HEK293 (cell line): ENCODE data around the gene CCSER2.

Source experiments
- CTCF ChIA-PET: fragments of 350-600 bp; formaldehyde crosslinking; extraction: SDS; loops from one replicate; lab custom pipeline; 2021; ENCODE audit warnings: antibody characterized with exemption; lab: Yijun Ruan, JAX
- POLR2A ChIA-PET: fragments of 300-600 bp; formaldehyde crosslinking; extraction: SDS; loops from one replicate; lab custom pipeline; 2020; ENCODE audit warnings: antibody characterized with exemption, inconsistent platforms; lab: Yijun Ruan, JAX
- H3K27ac ChIP-seq: fragments of 200-500 bp; sonication (Bioruptor generic); 2 replicates; pipeline ENCODE4 v1.5.1; 2014; ENCODE audit warnings: low read depth, low read length, control low read depth, inconsistent platforms; ENCODE audit errors: extremely low read depth
- H3K36me3 ChIP-seq, 2 experiments: fragments of 200-500 bp in 1 of 2; sonication (Bioruptor generic) in 1 of 2; 1 replicate in 1 of 2; 2 replicates in 1 of 2; pipeline ENCODE4 v1.5.1; 2014 to 2017; ENCODE audit warnings: inconsistent platforms in 2 of 2, low read length in 2 of 2; ENCODE audit not compliant: control insufficient read depth in 2 of 2, insufficient read depth in 1 of 2
- H3K4me1 ChIP-seq: fragments of 200-500 bp; sonication (Bioruptor generic); 2 replicates; pipeline ENCODE4 v1.5.1; 2014; ENCODE audit warnings: mild to moderate bottlenecking, low read length, inconsistent platforms; ENCODE audit not compliant: control insufficient read depth, insufficient read depth
- H3K4me3 ChIP-seq: 2 replicates; pipeline ENCODE4 v1.5.1; 2011; ENCODE audit warnings: low read depth, mild to moderate bottlenecking, control low read depth, low read length, moderate library complexity
- H3K9me3 ChIP-seq: fragments of 200-500 bp; sonication (Bioruptor generic); 2 replicates; pipeline ENCODE4 v1.5.1; 2014; ENCODE audit warnings: low read depth, low read length, inconsistent platforms; ENCODE audit not compliant: control insufficient read depth, insufficient read depth
- GFI1B ChIP-seq: fragments of 450-650 bp; formaldehyde crosslinking; IDR thresholded peaks from 2 replicates; pipeline ENCODE4 v1.5.1; 2016; ENCODE audit warnings: missing biosample characterization, missing genetic modification characterization
- GLIS1 ChIP-seq: fragments of 450-650 bp; formaldehyde crosslinking; IDR thresholded peaks from 2 replicates; pipeline ENCODE4 v1.5.1; 2016; ENCODE audit warnings: missing biosample characterization, missing genetic modification characterization
- GLIS2 ChIP-seq: fragments of 450-650 bp; formaldehyde crosslinking; IDR thresholded peaks from 2 replicates; pipeline ENCODE4 v1.5.1; 2016; ENCODE audit warnings: missing biosample characterization, missing genetic modification characterization
- INSM2 ChIP-seq: fragments of 450-650 bp; formaldehyde crosslinking; IDR thresholded peaks from 2 replicates; pipeline ENCODE4 v1.5.1; 2016; ENCODE audit warnings: missing biosample characterization, missing genetic modification characterization
- KLF7 ChIP-seq: fragments of 450-650 bp; formaldehyde crosslinking; IDR thresholded peaks from 2 replicates; pipeline ENCODE4 v1.5.1; 2016; ENCODE audit warnings: missing biosample characterization, missing genetic modification characterization, borderline replicate concordance
- TSHZ1 ChIP-seq: fragments of 450-650 bp; formaldehyde crosslinking; IDR thresholded peaks from 2 replicates; pipeline ENCODE4 v1.5.1; 2016; ENCODE audit warnings: missing biosample characterization, missing genetic modification characterization, borderline replicate concordance
- ZBTB1 ChIP-seq: fragments of 450-650 bp; formaldehyde crosslinking; IDR thresholded peaks from 2 replicates; pipeline ENCODE4 v1.5.1; 2016; ENCODE audit warnings: missing biosample characterization, missing genetic modification characterization
- ZFP69B ChIP-seq: fragments of 450-650 bp; formaldehyde crosslinking; IDR thresholded peaks from 2 replicates; pipeline ENCODE4 v1.5.1; 2016; ENCODE audit warnings: missing biosample characterization, missing genetic modification characterization
- ZNF140 ChIP-seq: fragments of 450-650 bp; formaldehyde crosslinking; IDR thresholded peaks from 2 replicates; pipeline ENCODE4 v1.5.1; 2016; ENCODE audit warnings: missing biosample characterization, missing genetic modification characterization
- ZNF148 ChIP-seq: fragments of 450-650 bp; formaldehyde crosslinking; IDR thresholded peaks from 2 replicates; pipeline ENCODE4 v1.5.0; 2017; ENCODE audit warnings: missing biosample characterization, missing genetic modification characterization, borderline replicate concordance
- ZNF155 ChIP-seq: fragments of 450-650 bp; formaldehyde crosslinking; IDR thresholded peaks from 2 replicates; pipeline ENCODE4 v1.5.1; 2016; ENCODE audit warnings: missing biosample characterization, missing genetic modification characterization
- ZNF202 ChIP-seq: fragments of 450-650 bp; formaldehyde crosslinking; IDR thresholded peaks from 2 replicates; pipeline ENCODE4 v1.5.1; 2016; ENCODE audit warnings: missing biosample characterization, missing genetic modification characterization, borderline replicate concordance
- ZNF404 ChIP-seq: fragments of 450-650 bp; formaldehyde crosslinking; IDR thresholded peaks from 2 replicates; pipeline ENCODE4 v1.5.1; 2017; ENCODE audit warnings: missing biosample characterization, missing genetic modification characterization
- ZNF473 ChIP-seq: fragments of 450-650 bp; formaldehyde crosslinking; IDR thresholded peaks from 2 replicates; pipeline ENCODE4 v1.5.1; 2017; ENCODE audit warnings: missing biosample characterization, missing genetic modification characterization
- ZNF488 ChIP-seq: fragments of 450-650 bp; formaldehyde crosslinking; IDR thresholded peaks from 2 replicates; pipeline ENCODE4 v1.5.1; 2016; ENCODE audit warnings: missing biosample characterization, missing genetic modification characterization
- ZNF501 ChIP-seq: fragments of 450-650 bp; formaldehyde crosslinking; IDR thresholded peaks from 2 replicates; pipeline ENCODE4 v1.5.1; 2016; ENCODE audit warnings: missing biosample characterization, missing genetic modification characterization
- ZNF510 ChIP-seq: fragments of 450-650 bp; formaldehyde crosslinking; IDR thresholded peaks from 2 replicates; pipeline ENCODE4 v1.5.1; 2018; ENCODE audit warnings: mild to moderate bottlenecking, missing genetic modification characterization, missing biosample characterization; ENCODE audit not compliant: insufficient replicate concordance
- ZNF645 ChIP-seq: fragments of 450-650 bp; formaldehyde crosslinking; IDR thresholded peaks from 2 replicates; pipeline ENCODE4; 2016; ENCODE audit warnings: missing biosample characterization, missing genetic modification characterization
- TF ChIP-seq, protein P1 (sequence below): fragments of 450-650 bp; formaldehyde crosslinking; IDR thresholded peaks from 2 replicates; pipeline ENCODE4 v1.5.1; 2016; ENCODE audit warnings: missing biosample characterization, missing genetic modification characterization

The CCSER2 gene

GRCh38 chr10:84356928-84357327 lies 28.5 kb downstream of the CCSER2 start:
- no peak overlapping the region for H3K4me3 ChIP-seq
- CTCF ChIA-PET = interaction anchor here (1.0 to 2.7 kb wide), 2 partner anchors 181 to 184 kb away, joined by 4 to 13 read pairs; no protein-coding TSS in a partner anchor

GRCh38 chr10:84358743-84359142 lies 30.4 kb downstream of the CCSER2 start:
- CTCF ChIA-PET = interaction anchor here (0.6 to 1.1 kb wide), 3 partner anchors 71 to 112 kb away, joined by 3 to 4 read pairs (median 4); no protein-coding TSS in a partner anchor
- Histone ChIP-seq H3K9me3 (no peaks in the 10 kb centered on the region), H3K4me3 (no peak overlapping the region), H3K36me3 (no peaks in the 10 kb centered on the region)
- TF ChIP-seq GLIS2 (no peak), ZNF473 (tag by site-specific recombination) (no peak), ZNF501 (tag by site-specific recombination) (no peak), KLF7 (tag by site-specific recombination) (no peak), TSHZ1 (tag by site-specific recombination) (no peak), GLIS1 (no peak), ZNF155 (no peak), ZBTB1 (tag by site-specific recombination) (no peak), ZNF140 (tag by site-specific recombination) (no peak), ZFP69B (no peak)
- TF ChIP-seq, protein P1, sequence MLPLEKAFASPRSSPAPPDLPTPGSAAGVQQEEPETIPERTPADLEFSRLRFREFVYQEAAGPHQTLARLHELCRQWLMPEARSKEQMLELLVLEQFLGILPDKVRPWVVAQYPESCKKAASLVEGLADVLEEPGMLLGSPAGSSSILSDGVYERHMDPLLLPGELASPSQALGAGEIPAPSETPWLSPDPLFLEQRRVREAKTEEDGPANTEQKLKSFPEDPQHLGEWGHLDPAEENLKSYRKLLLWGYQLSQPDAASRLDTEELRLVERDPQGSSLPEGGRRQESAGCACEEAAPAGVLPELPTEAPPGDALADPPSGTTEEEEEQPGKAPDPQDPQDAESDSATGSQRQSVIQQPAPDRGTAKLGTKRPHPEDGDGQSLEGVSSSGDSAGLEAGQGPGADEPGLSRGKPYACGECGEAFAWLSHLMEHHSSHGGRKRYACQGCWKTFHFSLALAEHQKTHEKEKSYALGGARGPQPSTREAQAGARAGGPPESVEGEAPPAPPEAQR = no peak
- TF ChIP-seq, all 188 proteins: peak for 0
- Histone ChIP-seq H3K27ac (no peak overlapping the region), H3K4me1 (peaks cover 14% of the 10 kb centered on the region)
- POLR2A ChIA-PET = no interaction called here

More at GRCh38 chr10:84356928-84357327, 28.5 kb downstream of the CCSER2 start:
- Histone ChIP-seq H3K4me1 (peaks cover 14% of the 10 kb centered on the region), H3K9me3 (no peaks in the 10 kb centered on the region), H3K27ac (no peak overlapping the region), H3K36me3 (no peaks in the 10 kb centered on the region)
- TF ChIP-seq ZNF488 (tag by site-specific recombination) = no peak
- no peak for TF ChIP-seq INSM2 (tag by site-specific recombination)
- no peak for TF ChIP-seq ZNF202 (tag by site-specific recombination)
- no peak for TF ChIP-seq ZNF510 (tag by site-specific recombination)
- TF ChIP-seq ZNF404 = no peak
- no peak for TF ChIP-seq GFI1B (tag by site-specific recombination)
- no peak for TF ChIP-seq ZNF148 (tag by site-specific recombination)
- TF ChIP-seq ZNF645 = no peak
- POLR2A ChIA-PET = interaction anchor here (0.7 kb wide), 1 partner anchor 233 kb away, joined by 3 read pairs; no protein-coding TSS in a partner anchor
